Fibroblast of pulmonary artery (primary cell): ENCODE data around the gene C10orf71.

Experiments used
- DNase-seq: peaks from one replicate; pipeline ENCODE4 v3.0.0-alpha.2; 2010; ENCODE audit warnings: low read depth
- H3K4me3 ChIP-seq: replicated peaks from 2 replicates; pipeline ENCODE4 v1.5.1; 2011; ENCODE audit warnings: low read depth, mild to moderate bottlenecking, control low read depth, low read length, moderate library complexity
- CTCF ChIP-seq: IDR thresholded peaks from 2 replicates; pipeline ENCODE4 v1.5.1; 2011; ENCODE audit warnings: mild to moderate bottlenecking, control low read depth, low read length, inconsistent platforms; ENCODE audit errors: missing control alignments

Gene C10orf71

DNA sequence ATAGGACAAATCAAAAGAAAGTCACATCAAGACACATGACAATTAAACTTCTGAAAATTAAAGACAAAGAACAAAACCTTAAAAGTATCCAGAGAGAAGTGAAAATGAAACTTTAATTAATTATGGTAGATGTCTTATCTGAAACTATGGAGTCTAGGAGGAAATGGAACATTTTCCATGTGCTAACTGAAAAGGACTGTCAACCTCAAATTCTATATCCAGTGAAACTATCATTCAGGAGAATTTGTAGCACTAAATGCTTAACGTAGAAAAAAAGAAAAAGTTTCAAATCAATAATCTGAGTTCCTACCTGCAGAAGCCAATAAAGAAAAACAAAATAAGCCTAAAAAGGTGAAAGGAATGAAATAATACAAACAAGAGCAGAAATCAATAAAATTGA, 33.1 kb upstream of the C10orf71 start:
- no peak for DNase-seq
- H3K4me3 ChIP-seq: no peak overlapping the region
- TF ChIP-seq CTCF: no peak

- no peak overlapping the region for H3K4me3 ChIP-seq
- no peak for TF ChIP-seq CTCF
- no peak for DNase-seq
These were observed 30.8 kb upstream of the C10orf71 start for GRCh38 chr10:49268185-49268584.

DNA sequence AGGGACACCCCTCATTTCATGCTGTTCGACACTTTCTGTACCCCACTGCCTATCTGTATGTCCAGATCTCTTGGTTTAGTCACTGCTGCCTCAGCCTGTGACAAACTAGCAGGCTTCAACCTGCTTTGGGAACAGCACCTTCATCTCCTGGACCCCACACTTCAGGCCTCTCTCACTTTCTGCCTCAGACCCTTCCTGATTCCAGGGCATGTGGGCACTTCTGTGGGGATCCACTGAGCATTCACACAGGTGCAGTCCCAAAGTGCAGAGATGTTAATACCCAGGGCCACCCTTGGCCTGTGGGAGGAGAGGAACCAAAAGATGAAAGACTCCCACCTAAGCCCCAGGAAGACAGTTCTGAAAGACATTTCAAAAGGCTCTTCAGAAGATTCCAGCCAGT, 29.4 kb upstream of the C10orf71 start:
- no peak for TF ChIP-seq CTCF
- no peak for DNase-seq
- H3K4me3 ChIP-seq: no peak overlapping the region

DNA sequence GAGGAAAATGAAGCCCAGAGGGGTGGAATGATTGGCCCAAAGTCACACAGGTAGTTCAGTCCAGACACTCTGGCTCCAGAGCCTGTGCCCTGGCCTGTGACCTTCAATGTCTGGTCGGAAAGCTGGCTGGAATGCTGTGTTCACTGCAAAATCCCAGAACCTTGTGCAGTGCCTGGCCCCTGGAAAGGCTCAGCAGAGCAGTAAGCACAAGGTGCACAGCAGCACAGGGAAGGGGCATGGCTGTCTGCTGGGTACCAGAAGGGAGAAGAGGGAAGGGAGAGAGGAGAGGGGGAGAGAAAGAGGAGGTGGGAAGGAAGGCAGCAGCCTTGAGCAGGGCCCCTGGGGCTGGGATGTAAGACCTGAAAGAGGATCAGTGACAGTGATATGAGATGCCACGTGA, 28.4 kb upstream of the C10orf71 start:
- no peak overlapping the region for H3K4me3 ChIP-seq
- no peak for DNase-seq
- TF ChIP-seq CTCF: no peak

DNA sequence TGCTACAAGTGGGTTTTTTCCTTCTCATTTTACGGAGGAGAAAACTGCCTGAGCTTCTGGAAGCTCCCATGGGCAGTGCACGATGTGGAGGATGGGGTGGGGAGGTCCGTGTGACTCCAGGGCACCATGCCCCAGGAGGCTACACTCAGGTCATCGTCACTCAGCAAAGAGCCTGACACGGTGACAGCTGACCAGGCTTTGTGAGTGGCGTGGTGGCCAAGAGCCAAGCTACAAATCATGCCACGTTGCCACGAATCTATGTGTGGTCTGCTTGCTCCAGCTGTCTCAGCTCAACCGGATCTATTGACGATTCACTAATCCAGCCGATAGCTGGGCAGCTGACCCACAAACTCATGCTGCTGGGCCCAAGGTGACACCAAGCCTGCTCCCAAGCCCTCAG, 27.6 kb upstream of the C10orf71 start:
- no peak for DNase-seq

DNA sequence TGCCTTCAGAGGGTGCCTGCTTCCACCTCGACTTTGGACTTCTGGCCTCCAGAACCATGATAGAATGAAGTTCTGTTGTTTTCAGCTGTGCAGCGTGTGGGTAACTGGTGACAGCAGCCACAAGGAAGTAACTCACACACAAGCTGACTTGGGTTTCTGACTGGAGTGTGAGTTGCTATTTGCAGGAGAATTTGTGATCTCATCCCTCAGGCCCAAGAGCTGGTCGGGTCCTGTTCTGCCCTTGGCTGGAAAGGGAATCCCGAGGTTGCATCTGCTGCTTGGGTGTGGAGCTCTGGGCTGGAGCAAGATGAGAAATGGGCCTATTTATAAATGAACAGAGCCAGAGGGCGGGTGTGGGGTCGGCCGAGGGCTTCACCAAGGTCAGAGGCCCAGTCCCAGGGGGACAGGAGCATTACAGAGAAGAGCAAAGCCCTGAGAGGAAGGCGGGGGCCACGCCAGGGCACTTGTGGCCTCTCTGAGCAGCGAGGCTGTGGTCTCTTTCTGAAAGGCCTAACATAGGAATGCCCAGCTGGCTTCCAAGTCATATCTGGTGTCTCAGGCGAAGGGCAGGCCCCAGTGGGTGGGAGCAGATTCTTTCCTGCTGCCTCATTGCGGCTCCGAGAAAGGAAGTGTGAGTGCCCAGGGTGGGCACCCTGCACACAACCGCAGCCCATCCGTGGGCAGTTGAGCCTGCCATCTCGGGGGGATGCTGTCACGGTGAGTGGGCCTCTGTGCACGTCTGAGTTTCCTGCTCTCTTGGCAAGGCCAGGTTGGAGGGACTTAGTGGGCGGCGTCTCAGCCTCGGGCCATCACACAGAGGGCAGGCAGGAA, 26.5 kb upstream of the C10orf71 start:
- no peak overlapping the region for H3K4me3 ChIP-seq
- no peak for DNase-seq
- no peak for TF ChIP-seq CTCF

More for the DNA sequence above, 27.6 kb upstream of the C10orf71 start:
- no peak overlapping the region for H3K4me3 ChIP-seq
- TF ChIP-seq CTCF: no peak

DNA sequence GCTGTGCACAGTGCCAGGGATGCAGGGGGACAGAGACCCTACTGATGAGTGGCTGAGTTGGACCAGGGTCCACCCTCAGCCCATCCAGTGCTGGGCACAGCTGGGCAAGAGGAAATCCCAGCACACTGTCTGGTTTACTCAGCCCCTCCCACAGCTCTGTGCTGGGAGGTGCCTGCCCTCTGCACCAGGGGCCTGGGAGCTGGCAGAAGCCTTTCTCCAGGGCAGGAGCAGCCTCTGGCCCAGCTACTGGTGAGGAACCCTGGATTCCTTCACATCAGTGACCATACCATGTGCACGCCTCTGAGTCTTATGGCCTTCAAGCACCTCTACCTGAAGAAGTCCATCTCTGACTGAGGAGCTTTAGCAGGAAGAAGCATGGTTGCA, 25.9 kb upstream of the C10orf71 start:
- TF ChIP-seq CTCF: no peak
- DNase-seq: no peak
- H3K4me3 ChIP-seq: no peak overlapping the region
